MG63 (cell line): ENCODE results near the gene ANAPC13. TPM values are rescaled to one million over a fixed set of nuclear protein-coding genes. Genes with fewer than 3 reads are reported as not detected.

Experiments
- DNase-seq: peaks from one replicate; pipeline ENCODE4 v3.0.0-alpha.2; 2020
- H3K27me3 ChIP-seq: fragments of 250-450 bp; sonication (Bioruptor Pico); 2 replicates; pipeline ENCODE4 v1.5.1; 2020; ENCODE audit warnings: mild to moderate bottlenecking, moderate library complexity
- H3K36me3 ChIP-seq: fragments of 250-450 bp; sonication (Bioruptor Pico); 2 replicates; pipeline ENCODE4 v1.5.1; 2020; ENCODE audit warnings: mild to moderate bottlenecking, moderate library complexity
- H3K4me3 ChIP-seq: fragments of 250-450 bp; sonication (Bioruptor Pico); 2 replicates; pipeline ENCODE4 v1.5.1; 2020; ENCODE audit warnings: mild to moderate bottlenecking, moderate library complexity
- H3K9me3 ChIP-seq: fragments of 250-450 bp; sonication (Bioruptor Pico); 2 replicates; pipeline ENCODE4 v1.5.1; 2020; ENCODE audit warnings: mild to moderate bottlenecking, moderate library complexity
- total RNA-seq: library from RNA; depleted of rRNA; stranded (reverse); fragments of >200 nt; shearing (Covaris generic); gene quantifications from 2 replicates; pipeline ENCODE4 v1.2.3, GENCODE V29; 2014; ENCODE audit warnings: low replicate concordance; rRNA removed

Gene ANAPC13
- total RNA-seq, 1 experiment from 2014 or later, result 121 TPM

DNA sequence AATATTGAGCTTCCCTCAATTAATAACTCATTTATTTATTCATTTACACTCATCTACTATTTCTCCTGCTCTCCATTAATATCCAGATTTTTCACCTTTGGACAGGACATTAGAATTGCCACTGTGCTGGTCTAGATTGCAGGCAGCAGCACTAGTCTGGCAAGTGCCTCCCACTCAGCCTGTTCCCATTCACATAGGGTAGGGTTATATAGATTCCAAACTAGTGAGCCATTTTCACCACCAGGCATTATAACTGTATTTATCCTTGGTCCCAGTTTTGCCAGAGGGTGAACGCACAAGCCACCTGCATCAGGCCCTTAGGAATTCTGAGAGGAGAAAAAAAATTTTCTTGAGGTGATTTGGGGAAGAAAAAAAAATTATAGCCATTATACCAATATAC lies 44.5 kb downstream of the ANAPC13 start:
- DNase-seq, result no peak
- H3K27me3 ChIP-seq, result no peaks in the 10 kb centered on the region
- H3K36me3 ChIP-seq, result no peaks in the 10 kb centered on the region
- no peak overlapping the region for H3K4me3 ChIP-seq
- peaks cover 5% of the 10 kb centered on the region; the same call in 1 of the 2 replicates for H3K9me3 ChIP-seq

DNA sequence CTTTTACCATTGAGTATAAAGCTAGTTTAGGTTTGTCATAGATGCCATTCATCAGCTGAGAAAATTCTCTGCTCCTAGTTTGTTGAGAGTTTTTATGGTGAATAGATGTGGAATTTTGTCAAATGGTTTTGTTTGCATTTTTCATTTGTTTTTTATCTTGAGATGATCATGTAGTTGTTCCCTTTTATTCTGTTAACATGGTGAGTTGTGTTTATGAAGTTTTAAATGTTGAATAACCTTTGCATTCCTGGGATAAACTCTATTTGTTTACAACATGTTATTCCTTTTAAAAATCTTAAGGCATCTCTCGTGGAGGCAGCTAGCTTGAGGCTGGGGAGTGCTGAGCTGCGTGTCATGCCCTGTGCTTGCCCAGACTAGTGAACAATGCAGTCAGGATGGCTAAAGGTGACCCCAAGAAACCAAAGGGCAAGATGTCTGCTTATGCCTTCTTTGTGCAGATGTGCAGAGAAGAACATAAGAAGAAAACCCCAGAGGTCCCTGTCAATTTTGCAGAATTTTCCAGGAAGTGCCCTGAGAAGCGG lies 48.5 kb downstream of the ANAPC13 start:
- Histone ChIP-seq H3K4me3 (no peak overlapping the region), H3K27me3 (no peaks in the 10 kb centered on the region), H3K9me3 (0 out of 2 replicates have a peak, but pooled peaks cover 3% of the 10 kb centered on the region), H3K36me3 (no peaks in the 10 kb centered on the region)
- no peak for DNase-seq

DNA sequence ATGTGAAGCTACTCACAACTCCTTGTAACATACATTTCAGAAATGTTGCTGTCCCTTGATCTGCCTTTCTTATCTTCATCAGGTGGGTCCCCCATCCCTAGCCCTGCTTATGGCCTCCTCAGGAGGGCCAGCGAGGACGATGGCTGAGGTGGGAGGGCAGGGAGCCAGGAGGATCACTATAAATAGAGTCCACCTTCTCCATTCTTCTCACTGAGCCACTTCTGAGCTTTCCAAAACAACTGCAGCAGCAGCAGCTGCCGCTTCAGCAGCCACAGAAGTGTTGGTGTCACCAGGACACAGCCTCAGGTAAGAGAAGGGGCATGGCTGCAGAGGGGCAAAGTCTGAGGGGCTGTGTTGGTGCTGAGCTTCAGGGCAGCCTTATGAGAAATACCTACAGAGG lies 53.5 kb downstream of the ANAPC13 start:
- Histone ChIP-seq H3K4me3 (no peak overlapping the region), H3K27me3 (no peaks in the 10 kb centered on the region), H3K9me3 (0 out of 2 replicates have a peak, but pooled peaks cover 3% of the 10 kb centered on the region), H3K36me3 (no peaks in the 10 kb centered on the region)
- DNase-seq, result no peak

DNA sequence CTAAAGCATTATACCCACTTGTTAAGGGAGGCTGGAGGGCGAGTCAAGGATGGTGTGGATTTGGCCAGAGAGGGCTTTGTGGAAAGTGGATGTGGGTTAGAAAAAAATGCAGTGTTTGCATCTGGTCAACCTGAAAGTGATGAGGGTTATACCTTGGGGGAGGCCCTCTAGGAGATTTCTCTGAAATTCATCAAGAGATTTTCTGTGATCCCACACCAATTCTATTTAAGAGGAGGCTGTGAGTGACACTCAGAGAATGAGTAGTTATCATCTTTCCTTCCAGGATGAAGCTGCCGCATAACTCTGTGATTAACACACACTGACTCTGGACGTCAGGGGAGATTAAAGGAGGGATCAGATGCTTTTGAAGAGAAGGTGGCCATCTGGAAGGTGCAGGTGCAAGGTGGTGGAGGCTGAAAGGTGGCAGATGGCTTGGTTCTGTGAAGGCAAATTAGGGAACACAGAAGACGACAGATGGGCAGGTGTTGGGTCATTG lies 54.8 kb downstream of the ANAPC13 start:
- Histone ChIP-seq H3K27me3 (no peaks in the 10 kb centered on the region), H3K4me3 (no peak overlapping the region), H3K36me3 (no peaks in the 10 kb centered on the region), H3K9me3 (0 out of 2 replicates have a peak, but pooled peaks cover 3% of the 10 kb centered on the region)
- DNase-seq, result no peak

DNA sequence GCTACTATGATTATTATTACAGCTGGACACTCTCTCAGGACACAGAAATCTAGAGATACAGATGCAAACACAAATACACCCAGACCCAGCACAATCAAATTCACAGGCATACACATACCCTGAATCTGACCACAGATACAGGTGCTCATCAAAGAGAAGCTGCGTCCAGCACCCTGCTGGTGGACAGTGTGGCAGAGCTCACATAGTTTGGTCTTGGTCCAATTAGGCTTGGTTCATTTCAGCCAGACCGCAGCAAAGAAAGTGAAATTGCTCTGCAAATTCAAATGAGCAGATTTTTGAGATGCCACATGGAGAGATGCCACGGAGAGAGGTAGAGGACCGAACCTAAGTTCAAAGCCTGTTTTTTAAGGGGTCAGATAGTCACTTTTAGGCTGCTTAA lies 55.6 kb downstream of the ANAPC13 start:
- Histone ChIP-seq H3K36me3 (no peaks in the 10 kb centered on the region), H3K9me3 (0 out of 2 replicates have a peak, but pooled peaks cover 3% of the 10 kb centered on the region), H3K4me3 (no peak overlapping the region), H3K27me3 (no peaks in the 10 kb centered on the region)
- no peak for DNase-seq

DNA sequence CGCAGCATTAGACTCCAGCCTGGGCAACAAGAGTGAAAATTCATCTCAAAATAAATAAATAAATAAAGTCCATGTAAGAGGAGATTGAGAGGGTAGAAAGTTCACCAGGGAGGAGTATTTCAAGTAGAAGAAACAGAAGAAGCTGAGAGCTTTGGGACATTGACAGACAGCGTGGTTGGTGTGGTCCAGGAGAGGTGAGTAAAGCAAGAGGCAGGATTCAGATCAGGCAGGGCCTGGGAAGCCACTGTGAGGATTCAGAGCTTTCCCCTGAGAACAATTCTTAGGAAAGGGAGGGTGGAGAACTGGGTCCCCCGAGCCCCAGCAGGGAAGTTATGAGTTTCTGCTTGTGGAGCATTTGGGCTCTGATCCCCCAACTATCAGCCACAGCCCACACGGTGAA lies 57.4 kb downstream of the ANAPC13 start:
- no peak for DNase-seq
- H3K27me3 ChIP-seq, result no peaks in the 10 kb centered on the region
- H3K36me3 ChIP-seq, result no peaks in the 10 kb centered on the region

More for the DNA sequence above, 57.4 kb downstream of the ANAPC13 start:
- Histone ChIP-seq H3K4me3 (no peak overlapping the region), H3K9me3 (no peaks in the 10 kb centered on the region)

Other genes with a start within 250 kb of the ANAPC13 start
- gene RYK, start 235.1 kb downstream of the ANAPC13 start, total RNA-seq, result 107 and 128 TPM in 2 replicates
- 172 and 180 TPM in 2 replicates for gene AMOTL2, start 111.5 kb downstream of the ANAPC13 start, total RNA-seq
- 15.3 and 30.3 TPM in 2 replicates for gene CEP63, start 72 bp upstream of the ANAPC13 start, total RNA-seq
- 1.1 TPM in 1 of 2 replicates, not detected in the other for gene KY, start 165.0 kb upstream of the ANAPC13 start, total RNA-seq